Measurements from ENCODE around the gene NLRP1.
"Not testable (repeated sequence)": the region's sequence is repeated elsewhere in the genome, so short reads cannot be mapped to it uniquely, and the experiment has no call there.

Gene NLRP1

DNA sequence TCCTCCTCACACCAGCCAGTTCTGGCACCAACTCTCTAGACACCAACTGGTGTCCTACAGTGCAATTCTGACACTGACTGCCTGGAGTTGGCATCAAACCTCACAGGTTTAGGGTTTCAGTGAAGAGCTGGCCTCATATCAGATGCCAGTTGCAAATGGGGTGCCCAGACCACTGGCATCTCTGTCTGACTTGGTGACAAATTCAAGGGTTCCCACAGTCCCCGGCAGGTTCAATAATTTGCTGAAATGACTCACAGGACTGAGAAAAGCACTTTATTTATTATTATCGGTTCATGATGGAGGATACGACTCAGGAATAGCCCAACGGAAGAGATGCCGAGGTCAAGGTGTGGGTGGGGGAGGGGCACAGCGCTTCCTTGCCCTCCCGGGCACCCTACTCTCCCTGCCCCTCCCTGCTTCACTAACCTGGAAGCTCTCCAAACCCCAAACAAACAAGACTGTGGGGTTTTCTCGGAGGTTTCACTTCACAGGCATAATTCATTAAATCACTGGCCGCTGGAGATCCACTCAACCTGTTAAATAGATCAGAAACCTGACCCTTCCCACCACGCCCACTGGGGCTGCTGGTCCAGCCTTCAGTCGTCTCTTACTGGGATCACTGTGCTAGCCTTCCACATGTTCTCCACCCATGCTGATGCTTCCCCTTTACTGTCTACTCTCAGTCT, 1.7 kb upstream of the NLRP1 start:
- DNase-seq: peak; percentile 32 to 34

DNA sequence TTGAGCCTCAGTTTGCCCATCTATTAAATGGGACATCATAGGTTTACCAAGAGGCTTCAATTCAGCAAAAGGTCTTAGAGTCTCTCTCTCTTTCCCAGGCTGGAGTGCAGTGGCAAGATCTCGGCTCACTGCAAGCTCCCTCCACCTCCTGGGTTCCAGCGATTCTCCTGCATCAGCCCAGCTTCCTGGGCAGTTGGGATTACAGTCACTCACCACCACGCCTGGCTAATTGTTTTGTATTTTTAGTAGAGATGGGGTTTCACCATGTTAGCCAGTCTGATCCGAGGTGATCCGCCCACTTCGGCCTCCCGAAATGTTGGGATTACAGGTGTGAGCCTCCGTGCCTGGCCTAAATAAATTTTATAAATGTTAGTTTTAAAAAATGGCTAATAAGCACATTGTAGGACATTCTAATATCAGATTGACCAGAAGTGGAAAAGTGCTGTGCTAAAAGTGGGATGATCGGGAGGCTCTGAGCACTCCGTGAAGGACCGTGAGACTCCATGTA, 1.0 kb upstream of the NLRP1 start:
- no peak for DNase-seq

DNA sequence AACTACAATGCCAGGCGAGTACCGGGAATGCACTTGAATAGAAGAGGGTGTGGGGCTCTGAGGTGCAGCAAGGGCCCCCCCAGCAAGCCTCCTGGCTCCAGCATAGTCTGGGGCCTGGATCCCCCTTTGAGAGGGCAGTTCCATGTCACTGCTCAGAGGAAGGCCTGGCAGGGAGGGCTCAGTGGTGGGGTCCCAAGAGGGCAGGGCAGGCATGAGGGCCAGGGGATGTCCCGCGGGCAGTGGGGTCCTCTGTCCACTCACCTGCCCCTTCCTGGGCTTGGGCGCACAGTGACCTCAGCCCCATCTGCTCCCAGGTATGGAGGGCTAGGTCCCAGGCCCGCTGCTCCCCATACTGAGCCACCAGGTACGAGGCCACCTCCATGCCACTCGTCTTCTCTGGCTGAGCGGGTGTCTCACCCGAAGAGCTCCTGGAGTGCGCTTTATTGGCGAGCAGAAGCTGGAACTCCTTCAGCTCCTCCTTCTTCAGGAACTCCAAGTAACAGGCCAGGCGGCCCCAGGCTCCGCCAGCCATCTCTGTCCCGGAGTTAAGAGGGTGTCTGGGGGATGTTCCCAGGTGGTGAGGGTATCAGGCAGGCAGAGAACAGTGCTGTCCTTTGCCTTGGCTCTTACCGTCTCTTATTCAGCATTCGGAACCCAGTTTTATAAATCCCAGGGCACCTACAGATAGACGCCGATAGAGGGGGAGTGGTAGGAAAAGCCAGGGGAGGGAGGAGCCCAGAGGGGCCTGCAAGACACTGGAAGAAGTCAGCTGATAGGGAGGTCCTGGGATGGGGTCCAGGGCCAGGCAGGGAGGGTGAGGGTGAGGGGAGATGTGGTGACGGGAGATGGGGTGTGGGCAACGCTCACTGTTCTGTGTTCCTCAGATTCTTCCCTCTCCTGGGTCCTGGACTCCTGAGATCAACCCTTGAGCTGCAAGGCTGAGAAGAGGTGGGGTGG, 605 bp downstream of the NLRP1 start:
- DNase-seq: no peak

DNA sequence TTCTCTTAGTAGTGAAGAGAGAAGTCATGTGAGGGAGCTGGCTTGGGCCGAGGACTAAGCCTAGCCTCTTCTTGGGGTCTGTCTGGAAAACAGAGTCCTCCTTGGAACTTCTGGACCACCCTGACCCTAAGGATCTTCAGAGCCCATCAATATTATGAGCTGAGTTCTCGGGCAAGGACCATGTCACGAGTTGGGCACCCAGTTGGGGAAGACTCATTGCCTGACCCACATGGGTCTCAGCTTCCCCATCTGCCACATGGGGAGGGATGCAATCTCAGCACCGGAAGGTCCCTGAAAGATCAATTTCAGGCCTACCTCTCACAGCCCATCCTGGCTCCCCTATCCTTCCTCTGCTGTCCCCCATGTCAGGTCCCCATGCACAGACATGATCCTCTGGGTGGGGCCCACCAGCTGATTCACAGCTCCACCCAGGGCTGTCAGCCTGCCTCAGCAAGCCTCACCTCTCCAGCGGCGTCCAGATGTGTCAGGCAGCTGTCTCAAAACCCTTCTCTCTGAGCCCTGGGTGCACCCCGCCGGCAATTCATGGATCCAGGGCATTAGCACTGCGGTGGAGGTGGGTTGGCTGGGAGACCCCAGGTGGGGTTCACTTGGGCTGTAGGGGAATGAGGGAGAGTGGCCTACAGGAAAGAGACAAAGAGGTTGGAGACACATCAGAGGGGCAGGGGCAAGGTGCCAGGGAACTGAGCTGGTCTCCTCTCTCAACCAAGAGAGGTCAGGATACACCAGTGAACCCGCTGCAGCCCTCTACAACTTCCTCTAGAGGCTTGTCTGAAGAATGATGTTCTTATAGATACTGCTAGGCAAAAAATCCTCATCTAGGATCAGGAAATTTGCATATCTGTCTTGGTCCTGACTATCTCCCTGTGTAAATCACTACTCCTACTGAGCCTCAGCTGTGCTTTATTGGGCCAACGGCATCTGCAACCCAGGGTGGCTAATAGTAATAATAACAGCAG, 1.8 kb downstream of the NLRP1 start:
- no peak for DNase-seq

DNA sequence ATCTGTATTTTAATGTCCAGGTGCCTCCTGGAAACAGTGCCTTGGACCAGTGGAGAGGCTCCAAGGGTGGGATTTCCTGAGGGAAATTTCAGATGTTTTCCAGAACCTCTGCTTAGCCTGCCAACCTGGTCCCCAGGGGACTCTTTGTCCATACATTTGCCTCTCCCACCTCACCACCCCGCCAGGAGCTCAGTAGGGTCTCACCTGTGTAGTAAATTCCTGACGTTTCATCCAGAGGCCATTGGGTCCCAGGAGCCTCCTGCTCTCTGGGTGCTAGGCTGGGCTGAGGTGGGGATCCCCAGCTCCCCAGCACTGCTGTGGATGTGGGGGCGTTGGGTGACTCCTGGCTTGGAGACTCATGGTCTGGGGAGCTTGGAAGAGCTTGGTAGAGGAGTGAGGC, 2.7 kb downstream of the NLRP1 start:
- no peak for DNase-seq

DNA sequence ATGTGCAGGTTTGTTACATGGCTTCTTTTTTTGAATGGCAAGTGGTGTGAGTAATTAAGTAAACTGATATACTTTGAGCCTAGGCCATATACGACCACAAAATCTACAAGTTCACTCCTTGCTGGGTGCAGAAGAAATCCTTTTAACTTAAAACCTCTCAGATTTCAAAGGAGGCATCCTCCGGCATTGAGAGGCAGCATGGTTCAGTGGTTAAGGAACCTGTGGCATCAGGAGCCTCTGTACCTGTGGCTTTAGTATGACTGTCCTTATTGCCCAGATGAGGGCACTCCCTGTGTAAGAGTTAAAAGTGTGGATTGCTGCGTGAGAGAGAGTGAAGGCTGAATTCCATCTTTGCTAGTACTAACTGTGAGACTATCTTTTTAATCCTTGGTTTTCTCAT, 3.3 kb downstream of the NLRP1 start:
- DNase-seq: no peak

DNA sequence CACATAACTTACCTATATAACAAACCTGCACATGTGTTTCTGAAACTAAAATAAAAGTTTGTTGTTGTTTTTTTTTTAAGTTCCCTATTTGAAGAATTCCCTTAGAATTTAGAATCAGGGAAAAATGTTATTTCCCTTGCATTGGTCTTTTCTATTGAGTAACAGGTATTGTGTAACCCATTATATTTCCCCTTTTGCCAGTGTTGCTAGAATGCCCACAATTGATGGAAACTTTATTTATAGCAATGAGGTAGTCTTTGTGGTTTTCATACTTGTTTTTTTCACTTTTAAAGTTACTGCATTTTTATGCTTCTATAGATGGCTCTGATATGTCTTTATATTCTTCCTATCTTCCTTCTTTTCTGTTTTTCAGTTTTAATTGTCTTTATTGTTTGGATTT, 3.9 kb downstream of the NLRP1 start:
- DNase-seq: no peak

DNA sequence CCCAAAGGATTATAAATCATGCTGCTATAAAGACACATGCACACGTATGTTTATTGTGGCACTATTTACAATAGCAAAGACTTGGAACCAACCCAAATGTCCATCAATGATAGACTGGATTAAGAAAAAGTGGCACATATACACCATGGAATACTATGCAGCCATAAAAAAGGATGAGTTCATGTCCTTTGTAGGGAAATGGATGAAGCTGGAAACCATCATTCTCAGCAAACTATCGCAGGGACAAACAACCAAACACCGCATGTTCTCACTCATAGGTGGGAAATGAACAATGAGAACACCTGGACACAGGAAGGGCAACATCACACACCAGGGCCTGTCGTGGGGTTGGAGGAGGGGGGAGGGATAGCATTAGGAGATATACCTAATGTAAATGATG, 5.5 kb downstream of the NLRP1 start:
- DNase-seq: not testable (repeated sequence)

DNA sequence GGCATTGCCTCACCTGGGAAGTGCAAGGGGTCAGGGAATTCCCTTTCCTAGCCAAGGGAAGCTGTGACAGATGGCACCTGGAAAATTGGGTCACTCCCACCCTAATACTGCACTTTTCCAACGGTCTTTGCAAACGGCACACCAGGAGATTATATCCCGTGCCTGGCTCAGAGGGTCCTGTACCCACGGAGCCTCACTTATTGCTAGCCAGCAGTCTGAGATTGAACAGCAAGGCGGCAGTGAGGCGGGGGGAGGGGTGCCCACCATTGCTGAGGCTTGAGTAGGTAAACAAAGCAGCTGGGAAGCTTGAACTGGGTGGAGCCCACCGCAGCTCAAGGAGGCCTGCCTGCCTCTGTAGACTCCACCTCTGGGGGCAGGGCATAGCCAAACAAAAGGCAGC, 11.3 kb downstream of the NLRP1 start:
- DNase-seq: not testable (repeated sequence)

DNA sequence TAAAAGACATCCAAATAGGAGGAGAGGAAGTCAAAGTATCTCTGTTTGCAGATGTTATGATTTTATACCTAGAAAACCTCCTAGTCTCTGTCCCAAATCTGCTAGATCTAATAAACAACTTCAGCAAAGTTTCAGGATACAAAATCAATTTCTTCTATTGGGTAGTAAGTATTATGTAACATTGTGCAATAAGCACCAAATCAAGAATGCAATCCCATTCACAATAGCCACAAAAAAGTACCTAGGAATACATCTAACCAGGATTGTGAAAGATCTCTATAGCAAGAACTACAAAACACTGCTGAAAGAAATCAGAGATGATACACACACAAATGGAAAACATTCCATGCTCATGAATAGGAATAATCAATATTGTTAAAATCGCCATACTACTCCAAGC, 13.0 kb downstream of the NLRP1 start:
- DNase-seq: no peak

DNA sequence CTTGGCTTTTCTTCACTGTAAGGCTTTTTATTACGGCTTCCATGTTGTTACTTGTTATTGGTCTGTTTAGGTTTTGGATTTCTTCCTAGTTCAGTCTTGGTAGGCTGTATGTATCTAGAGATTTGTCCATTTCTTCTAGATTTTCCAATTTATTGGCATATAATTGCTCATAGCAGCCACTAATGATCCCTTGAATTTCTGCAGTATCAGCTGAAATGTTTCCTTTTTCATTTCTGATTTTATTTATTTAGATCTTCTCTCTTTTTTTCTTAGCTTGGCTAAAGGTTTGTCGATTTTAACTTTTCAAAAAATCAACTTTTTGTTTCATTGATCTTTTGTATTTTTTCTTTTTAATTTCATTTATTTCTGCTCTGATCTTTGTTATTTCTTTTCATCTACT, 18.5 kb downstream of the NLRP1 start:
- no peak for DNase-seq

DNA sequence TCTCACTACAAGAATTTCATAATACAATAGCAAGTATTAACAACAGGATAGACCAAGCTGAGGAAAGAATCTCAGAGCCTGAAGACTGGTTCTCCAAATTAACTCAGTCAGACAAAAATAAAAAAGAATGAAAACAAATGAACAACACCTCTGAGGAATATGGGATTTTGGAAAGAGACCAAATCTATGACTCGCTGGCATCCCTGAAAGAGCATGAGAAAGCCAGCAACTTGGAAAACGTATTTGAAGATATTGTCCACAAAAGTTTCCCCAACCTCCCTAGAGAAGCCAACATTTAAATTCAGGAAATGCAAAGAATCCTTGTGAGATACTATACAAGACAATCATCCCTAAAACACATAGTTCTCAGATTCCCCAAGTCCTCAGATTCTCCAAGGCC, 20.9 kb downstream of the NLRP1 start:
- DNase-seq: no peak

DNA sequence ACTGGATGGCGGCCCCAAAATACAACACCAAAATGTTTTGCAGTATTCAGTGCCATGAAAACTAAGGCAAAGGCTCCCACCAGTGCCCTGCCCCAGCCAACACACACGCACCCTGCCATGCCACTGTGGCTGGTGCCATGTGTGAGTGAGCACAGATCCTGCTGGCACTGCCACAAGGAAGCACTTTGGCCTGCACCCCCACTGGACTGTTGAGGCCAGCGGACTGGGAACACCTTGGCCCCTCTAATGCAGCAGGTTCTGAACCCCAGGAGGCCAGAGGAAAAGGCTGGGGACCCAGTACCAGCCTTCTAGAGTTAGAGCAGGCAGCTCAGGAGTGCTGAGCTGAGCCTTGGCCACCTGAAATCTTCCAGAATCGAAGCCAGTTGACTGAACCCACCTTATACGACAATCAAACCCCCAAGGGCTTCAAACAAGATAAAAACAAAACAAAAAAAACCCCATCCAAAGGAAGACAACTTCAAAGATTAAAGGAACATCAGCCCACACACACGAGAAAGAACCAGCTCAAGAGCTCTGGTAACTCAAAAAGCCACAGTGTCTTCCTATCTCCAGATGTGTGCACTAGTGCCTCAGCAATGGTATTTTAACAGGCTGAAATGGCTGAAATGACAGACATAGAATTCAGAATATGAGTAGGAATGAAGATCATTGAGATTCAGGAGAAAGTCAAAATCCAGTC, 21.5 kb downstream of the NLRP1 start:
- no peak for DNase-seq

DNA sequence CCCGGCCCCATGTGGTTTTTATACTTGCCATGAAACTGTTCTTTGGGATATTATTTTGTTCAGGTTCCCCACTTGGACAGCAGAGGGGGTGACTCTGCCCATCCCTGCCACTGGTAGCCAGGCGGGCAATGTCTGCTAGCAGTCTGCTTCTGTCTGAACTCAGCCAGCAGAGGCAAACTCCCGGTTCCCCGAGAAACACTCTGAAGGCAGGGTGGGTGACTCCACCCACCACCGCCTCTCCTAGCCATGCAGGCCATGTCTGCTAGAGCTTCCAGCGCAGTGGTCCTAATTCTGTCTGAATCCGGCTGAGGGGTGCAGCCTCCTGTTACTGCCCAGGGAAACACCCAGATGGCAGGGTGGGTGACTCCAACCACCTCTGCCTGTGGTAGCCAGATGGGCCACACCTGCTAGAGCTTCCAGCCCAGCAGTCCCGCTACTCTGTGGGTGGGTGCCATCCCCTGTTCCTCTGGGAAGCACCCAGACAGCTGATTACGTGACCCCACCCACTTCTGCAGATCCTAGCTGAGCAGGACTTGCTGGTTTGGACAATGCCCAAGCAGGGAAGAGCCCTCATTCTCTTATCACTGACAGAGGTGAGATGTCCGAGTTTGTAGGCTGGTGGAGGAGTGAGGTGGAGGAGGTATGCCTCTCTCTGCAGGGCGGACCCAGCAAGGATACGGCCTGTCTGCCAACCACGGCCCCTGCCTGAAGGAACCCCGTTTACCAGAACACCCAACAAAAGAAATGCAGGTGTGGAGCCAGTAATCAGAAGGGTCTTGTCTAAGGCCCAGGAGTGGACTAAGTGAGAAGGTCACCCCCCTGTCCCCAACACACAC, 22.4 kb downstream of the NLRP1 start:
- no peak for DNase-seq

DNA sequence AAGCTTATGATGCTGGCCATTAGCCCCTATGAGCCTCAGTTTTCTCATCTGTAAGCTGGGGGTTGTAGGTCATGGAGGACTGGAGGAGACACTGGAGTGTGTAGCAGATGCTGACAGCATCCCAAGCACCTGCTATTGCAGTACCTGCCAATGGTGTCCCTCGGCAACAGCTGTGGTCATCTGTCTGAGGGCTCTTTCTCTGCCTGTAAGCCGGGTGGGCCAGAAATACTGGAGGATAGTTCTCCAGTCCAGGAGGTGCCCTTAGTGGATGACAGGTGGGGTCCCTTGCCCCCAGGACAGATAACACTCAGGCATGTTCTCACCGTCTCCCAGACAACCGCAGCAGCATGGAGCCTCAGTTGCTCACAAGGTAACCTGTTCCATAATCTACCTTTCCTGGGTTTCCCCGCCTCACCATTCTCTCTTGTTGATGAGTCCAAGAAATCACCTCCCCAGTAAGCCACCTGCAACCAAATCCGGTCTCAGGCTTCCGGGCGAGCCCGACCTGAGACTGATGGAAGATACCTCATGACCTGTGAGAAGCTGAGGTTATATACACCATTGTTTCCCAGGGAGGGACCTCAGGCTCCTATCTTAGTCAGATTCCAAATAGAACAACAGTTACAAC, 23.8 kb downstream of the NLRP1 start:
- DNase-seq: no peak

DNA sequence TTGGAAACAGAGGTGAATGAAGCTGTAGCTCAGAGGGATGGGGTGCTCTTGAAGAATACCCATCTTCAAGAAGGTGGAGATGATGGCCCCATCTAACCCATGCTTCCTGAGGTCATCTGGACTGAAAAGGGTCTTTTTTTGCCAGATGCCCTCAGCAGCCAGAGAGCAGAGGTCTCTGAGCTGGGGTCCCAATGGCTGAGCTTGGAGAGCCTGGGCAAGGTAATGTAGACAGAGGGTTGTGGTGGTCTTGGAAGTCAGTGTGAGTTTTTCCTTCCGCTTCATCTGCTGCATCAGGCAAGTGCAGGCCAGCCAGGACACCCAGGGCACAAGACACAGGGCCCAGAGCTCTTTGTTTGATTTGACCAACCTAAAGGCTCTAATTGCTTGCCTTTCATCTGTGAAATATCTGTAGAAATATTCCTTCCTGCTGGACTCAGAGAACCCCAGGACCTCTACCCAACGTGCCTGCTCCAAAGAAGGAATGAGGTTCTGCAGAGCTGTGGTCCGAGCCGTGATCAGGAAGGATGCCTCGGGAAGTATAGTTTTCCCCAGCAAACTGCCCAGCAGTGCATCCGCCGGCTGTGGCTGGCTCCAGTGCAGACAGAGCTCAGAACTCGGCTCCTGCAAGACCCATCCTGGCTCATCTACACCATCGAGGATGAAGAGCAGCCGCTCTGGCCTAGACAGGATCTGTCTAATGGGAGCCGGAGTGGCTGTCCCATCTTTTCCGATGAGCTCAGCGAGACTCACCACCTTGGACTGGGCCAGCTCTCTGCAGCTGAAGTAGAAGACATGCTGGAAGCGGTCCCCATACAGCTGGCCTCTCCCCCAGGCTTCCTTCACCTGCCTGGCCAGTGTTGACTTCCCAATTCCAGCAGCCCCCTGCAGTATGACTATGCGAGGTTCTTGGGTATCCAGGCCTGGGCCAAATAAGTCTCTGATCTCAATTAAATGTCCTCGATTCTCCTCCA, 25.2 kb downstream of the NLRP1 start:
- DNase-seq: no peak

DNA sequence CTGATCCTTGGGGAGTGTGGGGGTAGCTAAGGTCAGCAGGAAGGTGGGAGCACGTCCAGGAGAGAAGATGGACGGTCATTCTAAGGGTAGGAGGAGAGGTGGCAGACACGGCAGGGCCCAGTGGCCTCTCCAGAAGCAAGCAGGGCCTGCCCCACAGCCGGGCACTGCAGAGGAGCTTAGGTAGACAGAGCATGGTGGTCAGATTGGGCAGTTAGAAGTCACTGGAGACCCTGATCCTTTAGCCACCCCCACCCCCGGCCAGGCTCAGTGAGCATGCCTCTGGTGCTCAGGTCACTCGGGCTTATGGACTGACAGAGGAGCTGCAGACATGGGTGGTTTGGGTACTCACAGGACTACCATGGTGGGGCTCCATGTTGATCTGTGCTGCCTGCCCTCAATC, 26.3 kb downstream of the NLRP1 start:
- DNase-seq: no peak

DNA sequence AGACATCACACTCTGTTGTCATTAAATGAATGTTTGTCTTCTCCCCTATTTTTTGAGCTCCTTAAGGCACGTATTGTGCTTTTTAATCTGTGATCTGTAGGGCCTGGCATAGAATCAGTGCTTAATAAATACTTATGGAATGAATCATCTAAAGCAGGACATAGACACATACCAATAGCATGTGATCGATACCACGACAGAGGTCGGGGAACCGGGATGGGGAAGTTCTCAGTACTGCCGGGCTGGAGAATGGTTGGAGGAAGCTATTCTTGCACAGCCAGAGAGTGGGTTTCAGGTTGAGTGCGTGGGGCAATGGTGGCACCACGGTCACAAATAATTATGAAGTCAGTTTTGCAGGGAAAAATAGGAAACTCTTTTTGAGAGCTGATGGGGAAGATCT, 26.8 kb downstream of the NLRP1 start:
- no peak for DNase-seq

DNA sequence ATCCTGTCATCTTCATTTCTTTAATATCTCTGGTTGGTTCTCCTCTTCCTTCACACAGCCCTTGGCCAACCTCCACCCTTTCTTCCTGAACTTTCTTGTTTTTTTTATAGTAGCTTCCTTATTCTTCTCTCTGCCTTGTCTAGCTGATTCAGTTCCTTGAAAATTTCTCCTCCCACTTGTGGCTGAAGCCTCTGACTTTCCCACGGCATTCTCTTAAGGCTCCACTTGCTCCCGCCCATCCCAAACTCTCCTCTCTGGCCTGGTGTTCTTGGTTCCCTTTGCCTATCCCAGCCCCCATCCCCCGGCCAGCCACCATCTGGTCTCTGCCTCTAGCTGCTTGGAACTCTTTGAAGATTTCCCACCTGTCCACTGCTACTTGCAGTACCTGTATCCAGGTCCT, 29.1 kb downstream of the NLRP1 start:
- no peak for DNase-seq

DNA sequence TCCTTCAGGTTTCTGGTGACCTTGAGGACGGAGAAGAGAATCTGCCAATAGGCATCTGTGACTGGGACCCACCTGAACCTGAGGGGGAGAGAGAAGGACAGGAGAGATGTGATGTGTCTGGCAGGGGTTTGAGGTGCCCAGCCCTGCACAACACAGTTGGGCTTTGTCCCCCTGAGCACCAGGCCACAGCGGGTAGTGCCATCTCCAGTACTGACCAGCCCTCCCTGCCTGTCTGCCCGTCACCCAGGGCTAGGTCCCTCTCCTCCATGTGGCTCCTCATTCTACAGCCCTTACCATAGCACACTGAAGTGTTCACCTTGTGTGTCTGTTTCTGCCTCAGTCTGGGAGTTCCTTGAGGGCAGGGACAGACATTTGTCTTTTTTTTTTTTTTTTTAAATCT, 30.8 kb downstream of the NLRP1 start:
- no peak for DNase-seq
